HK-2 (cell line): Measurements from ENCODE around the gene WDFY1.

Experiments
- DNase-seq: peaks from one replicate; pipeline ENCODE4 v3.0.0-alpha.2; 2018; ENCODE audit not compliant: unreplicated experiment

The WDFY1 gene, protein sequence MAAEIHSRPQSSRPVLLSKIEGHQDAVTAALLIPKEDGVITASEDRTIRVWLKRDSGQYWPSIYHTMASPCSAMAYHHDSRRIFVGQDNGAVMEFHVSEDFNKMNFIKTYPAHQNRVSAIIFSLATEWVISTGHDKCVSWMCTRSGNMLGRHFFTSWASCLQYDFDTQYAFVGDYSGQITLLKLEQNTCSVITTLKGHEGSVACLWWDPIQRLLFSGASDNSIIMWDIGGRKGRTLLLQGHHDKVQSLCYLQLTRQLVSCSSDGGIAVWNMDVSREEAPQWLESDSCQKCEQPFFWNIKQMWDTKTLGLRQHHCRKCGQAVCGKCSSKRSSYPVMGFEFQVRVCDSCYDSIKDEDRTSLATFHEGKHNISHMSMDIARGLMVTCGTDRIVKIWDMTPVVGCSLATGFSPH

DNA sequence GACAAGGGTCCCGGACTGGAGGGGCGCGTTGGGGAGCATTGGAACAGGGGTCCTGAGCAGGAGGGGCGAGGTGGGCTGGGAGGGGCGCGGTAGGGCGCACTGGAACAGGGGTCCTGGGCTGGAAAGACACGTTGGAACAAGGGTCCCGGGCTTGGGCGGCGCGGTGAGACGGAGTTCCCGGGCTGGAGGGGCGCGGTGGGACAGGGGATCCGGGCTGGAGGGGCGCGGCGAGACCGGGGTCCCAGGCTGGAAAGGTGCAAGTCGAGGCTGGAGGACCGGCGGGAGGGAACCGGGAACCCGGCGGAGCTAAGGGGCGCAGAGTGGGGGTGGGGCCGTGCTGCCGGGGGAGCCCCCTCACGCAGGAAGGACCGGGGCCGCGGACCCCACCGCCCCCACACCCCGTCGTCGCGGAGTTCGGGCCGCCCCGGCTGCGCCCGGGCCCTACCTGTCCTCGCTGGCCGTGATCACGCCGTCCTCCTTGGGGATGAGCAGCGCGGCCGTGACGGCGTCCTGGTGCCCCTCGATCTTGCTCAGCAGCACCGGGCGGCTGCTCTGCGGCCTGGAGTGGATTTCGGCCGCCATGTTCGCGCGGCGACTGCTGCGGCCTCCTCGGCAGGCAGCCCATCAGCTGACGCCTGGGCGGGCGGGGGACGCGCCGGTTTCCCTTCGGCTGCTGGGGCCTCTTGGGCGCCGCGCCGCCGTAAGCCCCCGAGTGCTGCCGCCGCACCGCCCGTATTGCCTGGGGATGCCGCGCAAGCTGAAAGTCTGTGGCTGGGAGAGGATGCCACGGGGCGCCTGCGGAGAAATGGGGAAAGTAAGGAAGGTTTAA is at the start of gene WDFY1:
WDFY1 (minus strand) TSS at position 633 of the 829 bp plus-strand sequence; CDS start at position 582, 51 bp downstream.
- peak; percentile 86 for DNase-seq

DNA sequence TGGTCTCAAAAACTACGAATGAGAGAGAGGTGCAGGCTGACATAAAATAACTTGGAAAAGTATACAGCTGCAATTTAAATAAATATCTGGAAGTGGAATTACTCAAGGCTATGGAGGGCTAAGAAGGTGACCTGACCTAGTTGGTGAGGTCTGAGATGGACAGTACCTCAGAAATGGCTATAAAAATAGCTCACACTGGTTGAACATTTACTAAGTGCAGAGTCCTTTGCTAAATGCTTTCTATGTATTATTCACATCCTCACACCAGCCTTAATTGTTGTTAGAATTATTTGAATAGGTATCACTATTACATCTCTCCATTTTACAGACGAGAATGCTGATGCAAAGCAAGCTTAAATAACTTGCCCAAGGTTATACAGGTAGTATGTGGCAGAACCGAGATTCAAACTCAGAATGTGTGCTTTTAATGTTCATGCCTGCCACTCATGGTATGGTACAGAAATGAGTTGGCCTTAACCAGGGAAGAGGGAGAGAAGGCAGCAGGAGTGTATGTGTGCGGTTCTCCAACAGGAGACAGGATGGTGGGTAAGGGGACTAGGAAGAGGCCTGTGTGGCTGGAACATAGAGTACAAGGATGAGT is 49.5 kb upstream of the WDFY1 start:
- DNase-seq: no peak

DNA sequence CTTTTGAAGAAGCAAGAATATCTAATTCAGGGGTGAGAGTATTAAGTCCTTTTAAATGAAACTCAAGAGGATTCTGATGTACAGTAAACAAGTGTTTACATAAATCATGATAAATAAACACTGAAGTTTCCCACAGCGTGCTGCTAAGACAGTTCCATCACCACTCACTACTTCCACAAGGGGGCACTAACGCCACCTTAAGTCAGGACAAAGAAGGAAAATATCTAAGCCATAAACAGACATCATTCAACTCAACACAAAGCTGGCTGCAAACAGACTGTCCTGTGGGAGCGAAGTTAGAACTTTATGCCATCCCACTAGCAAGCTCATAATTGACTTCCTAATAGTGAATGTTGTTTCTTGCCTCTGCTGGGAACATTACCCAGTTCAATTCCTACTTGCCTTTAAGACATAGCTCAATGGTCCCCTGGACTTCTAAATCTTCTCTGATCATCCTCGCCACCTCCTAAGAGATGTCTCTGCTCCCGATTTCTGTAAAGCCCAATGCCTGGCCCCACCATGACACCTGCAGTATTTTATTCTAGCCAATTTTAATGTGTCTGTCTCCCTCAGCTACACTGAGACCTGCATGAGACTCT is 48.6 kb upstream of the WDFY1 start:
- peak; percentile 44 for DNase-seq

DNA sequence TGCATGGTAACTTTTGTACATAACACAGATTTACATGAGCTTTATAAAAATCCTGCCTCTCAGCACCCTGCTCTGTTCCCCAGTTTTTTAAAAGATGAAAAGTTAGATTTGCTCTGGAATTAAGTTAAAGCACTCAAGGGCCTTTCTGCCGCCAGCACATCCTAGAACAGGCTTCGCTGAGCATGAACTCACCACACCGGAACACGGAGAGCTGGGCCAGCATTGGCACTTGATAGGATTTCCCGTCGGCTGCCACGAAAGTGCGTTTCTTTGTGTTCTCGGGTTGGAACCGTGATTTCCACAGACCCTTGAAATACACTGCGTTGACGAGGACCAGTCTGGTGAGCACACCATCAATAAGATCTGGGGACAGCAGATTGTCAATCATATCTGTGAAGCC is 46.5 kb upstream of the WDFY1 start:
- DNase-seq: no peak

DNA sequence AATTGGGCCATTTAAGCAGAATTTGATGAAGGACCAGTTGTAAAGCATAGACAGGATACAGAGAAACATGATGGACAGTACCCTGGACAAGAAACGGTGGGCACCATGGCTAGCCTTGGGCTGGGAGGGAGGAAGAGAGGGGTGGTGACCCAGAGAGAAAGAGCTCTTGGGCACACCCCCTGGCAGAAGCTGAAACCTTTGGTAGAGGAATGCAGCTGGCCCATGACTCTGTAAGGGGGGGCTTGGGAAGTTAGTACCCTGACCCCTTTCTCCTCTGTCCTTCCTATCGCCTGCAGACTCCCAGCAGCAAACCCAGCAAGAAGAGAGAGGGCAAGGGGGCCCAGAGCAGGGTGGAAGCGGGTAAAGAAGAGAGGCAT is 44.7 kb upstream of the WDFY1 start:
- no peak for DNase-seq

DNA sequence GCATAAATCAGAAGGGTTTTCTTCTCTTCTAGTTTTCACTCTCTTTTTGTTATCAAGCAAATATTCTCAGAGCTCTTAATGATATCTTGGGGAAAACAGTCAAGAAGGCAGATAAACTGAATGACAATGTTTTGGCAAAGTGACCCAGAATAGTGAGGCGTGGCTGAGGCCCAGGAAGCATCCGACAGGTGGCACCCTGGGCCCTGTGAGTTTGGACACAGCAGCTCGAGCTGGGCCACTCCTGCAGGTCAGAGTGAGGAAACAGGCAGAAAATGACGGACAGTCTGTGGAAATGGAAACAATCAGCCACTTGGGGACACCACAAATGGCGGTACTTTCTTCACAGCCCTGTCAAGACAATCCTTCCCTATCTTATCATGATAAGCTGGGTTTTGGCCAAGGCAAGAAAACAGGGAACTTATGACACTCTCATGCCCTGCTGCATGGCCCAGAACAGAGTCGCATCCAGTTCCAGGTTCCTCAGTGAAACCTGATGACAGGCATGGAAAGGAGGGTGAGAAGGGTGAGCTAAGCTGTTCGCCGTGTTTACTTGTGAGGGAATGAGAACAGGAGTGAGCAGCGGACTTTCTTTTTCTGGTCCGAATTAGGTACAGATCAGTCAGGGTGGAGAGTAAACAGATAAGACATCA is 44.2 kb upstream of the WDFY1 start:
- DNase-seq: no peak

DNA sequence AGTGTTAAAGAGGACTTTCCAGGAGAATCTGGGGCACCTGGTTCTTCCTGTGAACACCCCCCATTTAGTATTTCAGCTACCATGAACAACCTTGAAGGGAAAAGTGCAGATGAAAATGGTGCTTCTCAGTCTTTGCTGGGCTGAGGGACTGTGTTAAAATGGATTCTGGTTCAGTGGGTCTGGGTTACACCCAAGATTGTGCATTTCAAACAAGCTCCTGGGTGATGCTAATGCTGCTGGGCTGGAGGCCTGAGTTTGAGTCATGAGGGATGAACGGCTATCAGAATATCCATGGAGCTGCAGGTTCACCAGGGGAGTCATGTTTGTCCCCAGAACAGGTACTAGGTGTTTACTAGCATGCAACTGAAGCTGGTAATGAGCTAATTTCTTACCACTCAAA is 36.1 kb upstream of the WDFY1 start:
- no peak for DNase-seq

DNA sequence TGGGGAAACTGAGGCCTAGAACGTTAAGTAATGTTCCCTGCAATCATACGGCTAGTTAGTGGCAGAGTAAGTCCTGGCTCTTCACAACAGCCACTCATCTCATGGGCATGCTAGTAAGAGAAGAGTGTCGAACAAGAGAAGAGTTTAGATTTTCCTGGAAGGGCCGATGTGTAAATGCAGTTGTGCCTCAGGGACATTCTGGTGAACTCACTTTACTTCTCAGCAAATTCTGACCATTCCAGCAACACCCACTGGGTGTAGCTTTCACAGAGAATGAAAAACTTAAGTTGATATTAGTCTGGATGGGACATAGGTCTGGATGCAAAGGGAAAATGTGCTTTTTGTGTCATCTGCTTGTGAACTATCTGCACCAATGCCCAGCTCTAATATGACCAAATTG is 35.7 kb upstream of the WDFY1 start:
- DNase-seq: no peak

DNA sequence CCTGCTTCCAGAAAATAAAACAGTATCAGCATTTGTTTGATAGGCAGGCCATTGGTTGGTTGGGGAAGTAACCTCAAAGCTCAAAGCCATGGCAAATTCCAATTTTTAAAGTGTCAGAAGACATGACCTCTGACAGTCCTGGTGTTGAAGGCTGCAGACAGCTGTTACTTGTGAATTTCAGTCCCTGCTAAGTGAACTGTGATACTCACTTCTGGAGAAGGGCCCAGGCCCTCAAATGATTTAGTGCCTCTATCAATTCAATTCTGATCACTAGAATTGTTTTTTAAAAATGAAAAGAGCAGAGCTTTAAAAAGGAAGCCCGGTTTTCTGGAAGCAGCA is 35.2 kb upstream of the WDFY1 start:
- no peak for DNase-seq

DNA sequence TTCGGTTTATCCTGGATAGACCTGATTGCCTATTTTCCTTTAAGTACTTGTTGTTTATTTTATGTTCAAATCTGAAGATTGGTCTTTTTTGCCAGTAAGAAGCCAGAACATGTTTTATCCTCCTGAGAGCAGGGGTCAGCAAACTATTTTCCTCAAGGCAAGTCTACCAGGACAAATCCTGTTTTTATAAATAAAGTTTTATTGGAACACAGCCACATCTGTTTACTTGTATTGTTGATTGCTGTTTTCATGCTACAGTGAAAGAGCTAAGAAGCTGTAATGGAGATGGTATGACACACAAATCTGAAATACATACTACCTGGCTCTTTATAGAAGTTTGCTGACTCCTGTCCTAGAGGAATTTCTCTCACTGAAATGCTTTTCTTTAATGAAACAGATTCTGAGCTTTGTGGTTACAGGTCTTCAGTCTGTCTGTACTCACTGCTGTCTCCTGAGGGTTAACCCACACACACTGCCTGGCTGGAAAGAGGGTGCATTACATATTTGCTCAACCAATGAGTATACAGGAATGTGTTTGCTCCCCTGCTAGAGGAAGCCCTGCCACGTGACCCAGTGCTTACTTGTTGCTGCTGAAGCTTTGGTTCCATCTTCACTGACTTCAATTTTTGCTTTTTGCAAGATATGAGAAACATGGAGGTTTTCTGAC is 34.7 kb upstream of the WDFY1 start:
- no peak for DNase-seq

DNA sequence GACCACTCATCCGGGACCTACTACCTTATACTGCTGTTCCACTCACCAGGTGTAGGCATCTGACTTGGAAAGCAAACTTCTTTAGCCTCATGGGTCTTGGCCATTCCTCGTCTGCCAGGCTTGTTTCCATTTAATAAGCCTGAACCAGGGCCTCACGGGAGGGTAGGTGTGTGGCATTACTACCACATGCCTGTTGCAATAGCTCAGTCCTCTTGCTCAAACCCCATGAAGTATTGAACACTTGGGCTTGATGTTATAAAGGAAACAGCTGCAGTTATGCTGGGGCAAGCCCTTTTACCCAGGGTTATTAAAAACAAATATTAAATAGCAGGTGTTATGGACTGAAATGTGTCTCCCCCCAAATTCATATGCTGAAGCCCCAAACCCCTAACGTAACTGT is 33.3 kb upstream of the WDFY1 start:
- no peak for DNase-seq

DNA sequence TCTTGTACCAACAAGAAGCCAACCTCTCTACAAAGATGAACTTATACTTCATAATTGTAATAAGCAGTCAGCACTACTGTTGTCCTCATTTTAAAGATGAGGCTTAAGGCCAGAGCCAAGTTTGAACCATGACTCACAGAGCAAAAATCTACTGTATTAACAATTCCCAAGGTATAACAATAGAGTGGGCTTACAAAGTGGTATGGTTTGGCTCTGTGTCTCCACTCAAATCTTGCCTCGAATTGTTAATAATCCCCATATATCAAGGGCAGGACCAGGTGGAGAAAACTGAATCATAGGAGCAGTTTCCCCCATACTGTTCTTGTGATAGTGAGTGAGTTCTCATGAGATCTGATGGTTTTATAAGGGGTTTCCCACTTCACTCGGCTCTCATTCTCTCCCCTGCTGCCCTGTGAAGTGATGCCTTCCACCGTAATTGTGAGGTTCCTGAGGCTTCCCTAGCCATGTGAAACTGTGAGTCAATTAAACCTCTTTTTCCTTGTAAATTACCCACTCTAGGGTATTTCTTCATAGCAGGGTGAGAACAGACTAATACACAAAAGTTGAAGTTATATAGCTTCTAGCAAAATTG is 31.6 kb upstream of the WDFY1 start:
- DNase-seq: no peak

DNA sequence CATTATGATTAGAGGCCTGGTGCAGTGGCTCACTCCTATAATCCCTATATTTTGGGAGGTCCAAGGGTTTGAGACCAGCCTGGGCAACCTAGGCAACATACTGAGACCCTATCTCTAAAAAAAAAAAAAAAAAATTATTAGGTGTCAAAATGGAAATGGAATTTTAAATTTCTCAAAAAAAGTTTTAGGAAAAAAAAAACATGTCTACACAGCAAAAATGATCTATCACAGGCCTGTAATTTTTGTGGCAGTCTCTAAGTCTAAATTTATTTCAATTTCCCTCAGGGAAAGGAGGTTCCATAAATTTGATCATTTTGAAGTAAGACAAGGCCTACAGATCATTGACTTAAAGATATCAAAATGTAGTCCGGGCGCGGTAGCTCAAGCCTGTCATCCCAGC is 28.5 kb upstream of the WDFY1 start:
- DNase-seq: no peak

DNA sequence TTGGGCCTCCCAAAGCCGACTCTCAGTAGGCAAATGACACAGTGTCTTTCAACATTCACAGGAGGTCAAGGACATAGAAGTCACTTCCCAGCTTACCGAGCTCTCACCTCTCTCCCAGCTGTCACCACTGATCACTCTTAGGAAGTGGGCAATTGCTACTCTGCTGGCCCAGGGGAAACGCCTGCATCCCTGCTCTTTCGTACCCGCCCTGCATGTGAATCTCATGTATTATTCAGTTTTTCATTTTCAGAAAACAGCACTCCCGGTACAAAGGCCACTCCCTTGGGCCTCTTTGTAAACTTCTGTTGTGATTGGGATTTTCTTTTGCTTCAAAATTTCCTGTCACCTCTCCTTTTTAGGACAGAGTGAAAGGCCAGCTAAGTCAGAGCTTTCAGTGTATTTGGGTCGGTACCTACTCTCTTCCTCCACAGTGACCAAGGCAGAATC is 27.5 kb upstream of the WDFY1 start:
- DNase-seq: no peak

DNA sequence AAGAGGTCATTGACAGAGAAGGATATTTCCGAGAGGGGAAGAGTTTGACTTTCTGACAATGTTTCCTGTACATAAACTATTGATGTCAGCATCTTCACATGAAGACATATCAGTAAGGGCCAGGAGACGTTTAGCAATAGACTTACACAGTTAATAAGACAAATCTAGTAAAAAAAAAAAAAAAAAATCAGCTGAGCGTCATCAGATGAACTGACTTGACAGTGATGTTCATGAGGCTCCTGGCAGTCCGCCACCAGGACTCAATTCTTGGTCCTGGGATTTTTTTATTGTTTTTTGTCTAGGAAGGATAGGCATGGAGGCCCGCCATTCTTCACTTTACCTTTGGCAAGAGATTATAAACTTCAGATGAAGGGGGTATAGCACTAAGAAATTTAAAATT is 26.6 kb upstream of the WDFY1 start:
- no peak for DNase-seq

DNA sequence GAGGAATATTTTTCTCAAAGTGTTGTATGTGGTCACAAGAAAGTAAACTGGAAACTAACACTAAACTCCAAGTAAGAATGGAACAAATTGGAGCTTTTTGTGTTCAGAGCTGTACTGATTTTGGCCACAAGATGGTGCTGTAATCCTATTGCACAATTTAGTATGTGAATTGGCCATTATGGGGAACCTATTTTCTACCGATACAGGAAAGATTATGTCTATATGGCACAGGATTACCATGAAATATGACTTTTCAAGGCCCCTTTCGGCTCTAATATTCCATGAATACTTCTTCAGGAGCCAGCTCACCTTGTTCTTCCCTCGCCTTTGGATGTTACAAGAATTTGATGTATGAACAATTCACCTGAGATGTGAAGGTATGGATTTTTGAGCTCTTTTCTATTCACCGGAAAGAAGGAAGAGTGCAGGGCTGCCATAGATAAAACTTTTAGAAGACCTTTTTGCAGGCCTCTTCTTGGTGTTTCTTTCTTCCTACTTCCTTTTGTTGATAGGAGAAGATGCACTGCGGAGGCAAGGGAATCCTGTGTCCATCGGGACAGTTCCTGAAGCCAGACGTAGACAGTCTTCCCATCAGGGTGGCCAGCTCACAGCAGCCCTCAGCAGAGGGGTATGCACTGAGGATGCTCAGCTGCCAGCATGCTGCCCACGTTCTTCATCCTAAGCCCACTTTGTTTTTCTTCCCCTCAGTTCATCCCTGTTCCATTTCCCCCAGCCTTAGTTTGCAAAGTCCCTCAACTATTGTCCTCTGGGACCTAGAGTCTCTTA is 25.4 kb upstream of the WDFY1 start:
- peak; percentile 33 for DNase-seq

DNA sequence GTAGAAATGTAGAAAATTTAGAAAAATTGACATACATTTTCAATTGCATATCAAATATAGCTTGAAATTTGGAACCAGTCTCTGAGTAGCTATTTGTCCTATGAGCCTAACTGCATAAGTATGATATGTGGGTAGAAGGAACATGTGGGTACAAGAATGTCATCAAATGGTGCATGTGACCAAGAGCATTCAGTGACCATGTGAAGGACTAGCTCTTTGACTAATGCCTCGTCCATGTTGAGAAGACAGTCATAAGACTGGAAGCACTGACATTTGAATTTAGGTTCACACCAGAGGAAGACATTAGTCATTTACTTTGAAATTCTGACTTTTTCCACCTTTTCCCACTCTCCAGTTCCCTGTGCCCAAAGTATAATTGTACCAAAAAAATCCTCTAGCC is 24.7 kb upstream of the WDFY1 start:
- DNase-seq: no peak

DNA sequence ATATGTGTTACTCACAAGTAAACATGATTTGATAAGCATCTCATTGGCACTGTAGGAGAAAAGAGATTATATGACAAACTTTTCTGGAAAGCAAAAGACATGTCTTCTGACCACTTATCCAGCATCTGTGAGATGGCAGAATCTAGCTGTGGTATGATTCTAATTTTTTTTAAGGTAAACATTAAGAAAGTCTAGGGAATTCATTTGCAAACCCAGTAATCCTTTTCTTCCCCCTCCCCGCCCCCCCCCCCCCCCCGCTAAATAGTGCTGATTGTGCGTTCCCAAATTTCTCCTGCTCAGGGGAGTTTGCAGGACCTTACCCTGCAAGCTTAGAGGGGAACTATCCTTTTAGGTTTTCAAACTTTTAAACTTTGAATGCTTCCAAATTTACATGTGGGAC is 24.2 kb upstream of the WDFY1 start:
- no peak for DNase-seq

DNA sequence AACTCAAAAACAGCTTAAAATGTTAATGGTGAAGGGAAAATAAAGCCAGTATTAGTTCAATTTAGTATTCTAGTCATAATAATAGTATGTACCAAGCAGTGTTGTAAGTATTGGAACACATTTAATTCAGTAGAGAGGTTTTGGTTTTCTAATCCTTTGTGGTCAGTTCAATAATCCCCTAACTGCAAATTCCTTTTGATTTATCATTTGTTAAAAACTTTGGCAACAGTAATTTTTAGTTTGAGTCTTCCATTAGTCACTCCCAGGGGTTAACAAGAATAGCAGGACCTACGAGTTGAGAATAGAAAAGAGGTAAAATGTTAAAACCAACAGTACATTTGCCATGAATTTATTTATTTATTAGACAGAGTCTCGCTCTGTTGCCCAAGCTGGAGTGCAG is 22.8 kb upstream of the WDFY1 start:
- DNase-seq: no peak

DNA sequence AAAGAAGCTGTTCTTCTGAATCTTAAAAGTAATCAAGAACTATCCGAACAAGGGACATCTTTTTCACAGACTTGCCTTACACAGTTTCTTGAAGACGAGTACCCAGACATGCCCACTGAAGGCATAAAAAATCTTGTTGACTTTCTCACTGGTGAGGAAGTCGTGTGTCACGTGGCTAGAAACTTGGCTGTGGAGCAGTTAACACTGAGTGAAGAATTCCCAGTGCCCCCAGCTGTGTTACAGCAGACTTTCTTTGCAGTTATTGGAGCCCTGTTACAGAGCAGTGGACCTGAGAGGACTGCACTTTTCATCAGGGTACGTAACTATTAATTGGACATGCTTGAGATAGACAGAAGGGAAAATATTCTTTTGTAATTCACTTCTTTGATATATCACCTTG is 14.6 kb upstream of the WDFY1 start:
- DNase-seq: no peak
